ENCODE results near the gene VIT.

- TF ChIP-seq CTCF (IDR thresholded peaks at IDR 0.05) (peak in 2 of 3 experiments; percentile 16 to 39), POLR2A (IDR thresholded peaks at IDR 0.05; ENCODE audit: low read depth) (no peak), EP300 (IDR thresholded peaks at IDR 0.05) (no peak)
Observed at GRCh38 chr2:36770542-36771287, 74.2 kb downstream of the VIT start.

All from esophagus muscularis mucosa (tissue), 4 donors.